ENCODE data around the gene EIF2A.

GRCh38 chr3:150631515-150632221 lies 85.1 kb downstream of the EIF2A start:
- no peak for TF ChIP-seq GATA2 (IDR thresholded peaks at IDR 0.05; ENCODE audit: low read depth, low read length)
- TF ChIP-seq GATA3 (IDR thresholded peaks at IDR 0.05; ENCODE audit: low read depth, low read length): no peak
